HG03520 (cell line): Measurements from ENCODE around the gene BIVM.

Experiments used
- ATAC-seq: cut with Tn5 transposase; IDR thresholded peaks from one replicate; pipeline ENCODE4 v1.9.1; 2021; ENCODE audit warnings: mild to moderate bottlenecking, moderate library complexity; ENCODE audit not compliant: unreplicated experiment

Gene BIVM

GRCh38 chr13:102838273-102838672, 39.4 kb downstream of the BIVM start:
- ATAC-seq = no peak

GRCh38 chr13:102838982-102839381, 40.1 kb downstream of the BIVM start:
- no peak for ATAC-seq

GRCh38 chr13:102839462-102839861, 40.5 kb downstream of the BIVM start:
- ATAC-seq = no peak

- ATAC-seq = peak; percentile 17
Observed at GRCh38 chr13:102845289-102845629, 46.3 kb downstream of the BIVM start.

GRCh38 chr13:102845630-102846260, 46.8 kb downstream of the BIVM start, which contains the start of gene ERCC5:
TSS of gene ERCC5 (plus strand) at chr13:102846032. CDS start at chr13:102846267, 235 bp downstream.
- peak; percentile 80 for ATAC-seq

GRCh38 chr13:102846261-102847015, 47.5 kb downstream of the BIVM start:
- peak; percentile 34 for ATAC-seq

GRCh38 chr13:102847272-102848234, 48.6 kb downstream of the BIVM start:
- no peak for ATAC-seq

- ATAC-seq = no peak
Observed at GRCh38 chr13:102848956-102849355, 50.0 kb downstream of the BIVM start.

- ATAC-seq = no peak
Observed at GRCh38 chr13:102852556-102852955, 53.6 kb downstream of the BIVM start.

- no peak for ATAC-seq
Observed at GRCh38 chr13:102854675-102855074, 55.8 kb downstream of the BIVM start.

- ATAC-seq = no peak
Observed at GRCh38 chr13:102856557-102856956, 57.6 kb downstream of the BIVM start.

GRCh38 chr13:102862624-102863210, 63.8 kb downstream of the BIVM start:
- ATAC-seq = no peak

GRCh38 chr13:102863590-102863989, 64.7 kb downstream of the BIVM start:
- ATAC-seq = no peak

GRCh38 chr13:102868366-102868936, 69.5 kb downstream of the BIVM start:
- no peak for ATAC-seq

GRCh38 chr13:102869948-102870676, 71.2 kb downstream of the BIVM start:
- peak; percentile 8 for ATAC-seq

- ATAC-seq = peak; percentile 72
Observed at GRCh38 chr13:102870677-102871415, 71.9 kb downstream of the BIVM start.

GRCh38 chr13:102872131-102872530, 73.2 kb downstream of the BIVM start:
- no peak for ATAC-seq

- no peak for ATAC-seq
Observed at GRCh38 chr13:102872531-102872930, 73.6 kb downstream of the BIVM start.

- peak; percentile 53 for ATAC-seq
Observed at GRCh38 chr13:102873653-102874052, 74.7 kb downstream of the BIVM start.
